GM18517 (cell line): ENCODE results near the gene ATG4C.
"Not testable (repeated sequence)": the region's sequence is repeated elsewhere in the genome, so short reads cannot be mapped to it uniquely, and the experiment has no call there.

Source experiments
- ATAC-seq: cut with Tn5 transposase; IDR thresholded peaks from one replicate; pipeline ENCODE4 v1.9.1; 2021; ENCODE audit warnings: mild to moderate bottlenecking, moderate library complexity; ENCODE audit not compliant: unreplicated experiment

Gene ATG4C

GRCh38 chr1:62774971-62775595, 8.8 kb upstream of the ATG4C start:
- ATAC-seq = no peak

- no peak for ATAC-seq
Measured at GRCh38 chr1:62778208-62778607, 5.7 kb upstream of the ATG4C start.

GRCh38 chr1:62781841-62782543, 1.9 kb upstream of the ATG4C start:
- no peak for ATAC-seq

- ATAC-seq = not testable (repeated sequence)
Measured at GRCh38 chr1:62782544-62783212, 1.3 kb upstream of the ATG4C start.

- ATAC-seq = peak; percentile 27
Measured at GRCh38 chr1:62784509-62785365, 805 bp downstream of the ATG4C start.

GRCh38 chr1:62790716-62791115, 6.8 kb downstream of the ATG4C start:
- no peak for ATAC-seq

- ATAC-seq = no peak
Measured at GRCh38 chr1:62794053-62794452, 10.1 kb downstream of the ATG4C start.

GRCh38 chr1:62796221-62796620, 12.3 kb downstream of the ATG4C start:
- no peak for ATAC-seq

- ATAC-seq = no peak
Measured at GRCh38 chr1:62799688-62800087, 15.8 kb downstream of the ATG4C start.

- ATAC-seq = peak; percentile 34
Measured at GRCh38 chr1:62800281-62800680, 16.3 kb downstream of the ATG4C start.

- ATAC-seq = peak; percentile 100
Measured at GRCh38 chr1:62800825-62801306, 16.9 kb downstream of the ATG4C start.

- peak; percentile 43 for ATAC-seq
Measured at GRCh38 chr1:62809788-62810187, 25.9 kb downstream of the ATG4C start.

- peak; percentile 95 for ATAC-seq
Measured at GRCh38 chr1:62810420-62811274, 26.7 kb downstream of the ATG4C start.

- ATAC-seq = no peak
Measured at GRCh38 chr1:62823556-62823955, 39.6 kb downstream of the ATG4C start.

- no peak for ATAC-seq
Measured at GRCh38 chr1:62826901-62827300, 43.0 kb downstream of the ATG4C start.

GRCh38 chr1:62827786-62828185, 43.9 kb downstream of the ATG4C start:
- ATAC-seq = not testable (repeated sequence)

GRCh38 chr1:62832276-62832675, 48.3 kb downstream of the ATG4C start:
- ATAC-seq = no peak

GRCh38 chr1:62833529-62833928, 49.6 kb downstream of the ATG4C start:
- ATAC-seq = no peak

GRCh38 chr1:62834400-62834961, 50.5 kb downstream of the ATG4C start:
- no peak for ATAC-seq
